HCT116 (cell line): ENCODE measurements around the gene IFITM2. TPM values are rescaled to one million over a fixed set of nuclear protein-coding genes. Genes with fewer than 3 reads are reported as not detected.

Source experiments
- CBX3 ChIP-seq: IDR thresholded peaks from 2 replicates; pipeline ENCODE4 v1.6.1; 2012; ENCODE audit warnings: low read depth
- CTCF ChIP-seq, 3 experiments: fragments of 200-600 bp in 1 of 3; sonication (generic) in 1 of 3; IDR thresholded peaks in 2 of 3; conservative IDR thresholded peaks in 1 of 3; 2 replicates each; pipeline ENCODE4 v1.5.1; 2012 to 2017; ENCODE audit warnings: low read depth in 2 of 3, low read length in 2 of 3, antibody characterized with exemption in 1 of 3, borderline replicate concordance in 1 of 3, control low read depth in 1 of 3, mild to moderate bottlenecking in 1 of 3, mixed read lengths in 1 of 3, mixed run types in 1 of 3, moderate library complexity in 1 of 3; ENCODE audit not compliant: insufficient read depth in 1 of 3
- EZH2 ChIP-seq: fragments of 200-600 bp; sonication (generic); IDR thresholded peaks from 2 replicates; pipeline ENCODE4 v1.6.1; 2017; ENCODE audit warnings: antibody characterized with exemption, mixed run types
- EZH2phosphoT487 ChIP-seq: fragments of 200-600 bp; IDR thresholded peaks from 2 replicates; pipeline ENCODE4 v1.6.1; 2018; ENCODE audit warnings: antibody characterized with exemption, borderline replicate concordance
- FOSL1 ChIP-seq: IDR thresholded peaks from 2 replicates; pipeline ENCODE4 v1.6.1; 2012; ENCODE audit warnings: low read depth
- POLR2AphosphoS5 ChIP-seq: IDR thresholded peaks from 2 replicates; pipeline ENCODE4 v1.6.1; 2011; ENCODE audit warnings: mild to moderate bottlenecking, low read depth, low read length, moderate library complexity
- SIN3A ChIP-seq: IDR thresholded peaks from 2 replicates; pipeline ENCODE4 v1.6.1; 2012; ENCODE audit warnings: low read depth
- SP1 ChIP-seq: IDR thresholded peaks from 2 replicates; pipeline ENCODE4 v1.6.1; 2012; ENCODE audit warnings: low read depth
- ZBTB33 ChIP-seq: IDR thresholded peaks from 2 replicates; pipeline ENCODE4 v1.6.1; 2011; ENCODE audit warnings: mild to moderate bottlenecking, low read length, moderate library complexity; ENCODE audit not compliant: insufficient replicate concordance; ENCODE audit errors: extremely low read depth
- total RNA-seq: library from RNA; stranded (reverse); gene quantifications from one replicate; pipeline ENCODE4 v1.2.1, GENCODE V29; 2021; ENCODE audit not compliant: unreplicated experiment

The IFITM2 gene
- total RNA-seq, 1 experiment from 2014 or later = 106 TPM

- TF ChIP-seq CTCF (IDR thresholded peaks at IDR 0.05 in 2 of 3, conservative IDR thresholded peaks at IDR 0.05 in 1 of 3; ENCODE audit: borderline replicate concordance in 1 of 3, insufficient read depth in 1 of 3, low read depth in 2 of 3, low read length in 2 of 3) (no peak), CBX3 (no peak), EZH2phosphoT487 (no peak), POLR2AphosphoS5 (no peak), SP1 (no peak), SIN3A (no peak), EZH2 (no peak), FOSL1 (no peak), ZBTB33 (no peak)
Measured at GRCh38 chr11:358129-358800, 50.6 kb downstream of the IFITM2 start (continued).

Other genes with a start within 250 kb of the IFITM2 start
- gene SCGB1C1, start 114.7 kb upstream of the IFITM2 start, total RNA-seq = not detected
- gene BET1L, start 100.4 kb upstream of the IFITM2 start, total RNA-seq = 49.1 TPM
- 75.2 TPM for gene RIC8A, start 100.1 kb upstream of the IFITM2 start, total RNA-seq
- 17.9 TPM for gene SIRT3, start 71.5 kb upstream of the IFITM2 start, total RNA-seq
- 179 TPM for gene PSMD13, start 70.8 kb upstream of the IFITM2 start, total RNA-seq
- not detected for gene NLRP6, start 29.4 kb upstream of the IFITM2 start, total RNA-seq
- gene PGGHG, start 18.7 kb upstream of the IFITM2 start, total RNA-seq = 57.5 TPM
- gene IFITM5, start 8.3 kb upstream of the IFITM2 start, total RNA-seq = not detected
- 6.1 TPM for gene IFITM1, start 6.2 kb downstream of the IFITM2 start, total RNA-seq
- 380 TPM for gene IFITM3, start 13.0 kb downstream of the IFITM2 start, total RNA-seq
- 54.3 TPM for gene B4GALNT4, start 61.7 kb downstream of the IFITM2 start, total RNA-seq
- 157 TPM for gene PKP3, start 86.4 kb downstream of the IFITM2 start, total RNA-seq
- gene SIGIRR, start 107.2 kb downstream of the IFITM2 start, total RNA-seq = 85.6 TPM
- gene ANO9, start 134.2 kb downstream of the IFITM2 start, total RNA-seq = 70.3 TPM
- 40.1 TPM for gene PTDSS2, start 142.5 kb downstream of the IFITM2 start, total RNA-seq
- 120 TPM for gene RNH1, start 199.4 kb downstream of the IFITM2 start, total RNA-seq
- gene HRAS, start 227.8 kb downstream of the IFITM2 start, total RNA-seq = 104 TPM
- 9.1 TPM for gene LRRC56, start 229.7 kb downstream of the IFITM2 start, total RNA-seq